ENCODE results near the gene TGFB3.

TGFB3 gene

DNA sequence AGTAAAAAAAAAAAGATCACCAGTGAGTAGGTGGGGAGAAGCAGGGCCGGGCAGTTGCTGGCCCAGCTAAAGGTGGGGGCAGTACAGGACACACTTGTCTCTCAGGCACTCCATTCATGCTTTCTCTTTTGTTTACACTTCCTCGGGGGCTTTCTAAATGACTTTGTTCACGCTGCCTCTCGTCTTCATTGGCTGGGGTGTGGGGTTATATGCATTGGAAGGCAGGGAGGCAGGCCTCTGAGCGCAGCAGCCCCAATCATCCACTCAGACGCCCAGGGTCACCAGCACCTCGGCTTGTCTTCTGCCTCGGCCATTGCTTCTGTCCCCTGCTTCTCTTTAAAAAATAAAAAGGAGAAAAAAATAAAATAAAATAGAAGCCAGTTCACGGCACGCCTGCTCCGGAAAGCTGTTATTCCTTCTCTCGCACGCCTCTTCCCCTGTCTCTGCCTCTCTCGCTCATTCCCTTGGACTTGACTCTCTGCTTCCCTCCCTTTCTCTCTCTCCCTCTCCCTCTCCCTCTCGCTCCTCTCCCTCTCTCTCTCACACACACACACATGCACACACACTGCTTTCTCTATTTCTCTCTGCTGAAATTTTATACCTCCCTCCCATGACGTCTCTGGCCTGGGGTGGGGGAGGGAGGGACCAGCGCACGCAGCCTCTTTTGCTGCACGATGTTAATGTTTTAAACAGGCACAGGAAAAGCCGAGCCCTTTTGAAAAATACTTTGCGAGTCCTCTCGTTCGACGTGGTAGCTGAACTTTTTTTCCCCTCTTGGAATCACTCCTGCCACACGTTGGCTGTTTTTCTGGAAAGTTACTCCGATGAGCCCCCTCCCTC, at the start of gene TGFB3:
Gene TGFB3 (minus strand): TSS at position 570 of the 840 bp plus-strand sequence. CDS start 1,102 bp downstream, outside the sequence.
- TF ChIP-seq POLR2AphosphoS5 (IDR thresholded peaks at IDR 0.05; ENCODE audit: borderline replicate concordance, low read depth, low read length) (peak; percentile 89), EZH2 (IDR thresholded peaks at IDR 0.05) (no peak)
- Histone ChIP-seq H3K9me3 (ENCODE audit: low read depth, low read length) (no peaks in the 10 kb centered on the region), H3K27ac (peak within 1 kb of the TSS; percentile 94), H3K9ac (ENCODE audit: insufficient read length) (peak within 1 kb of the TSS; percentile 93), H3K36me3 (ENCODE audit: insufficient read depth, low read length) (no peaks in the 10 kb centered on the region), H3K4me3 (peak within 1 kb of the TSS; percentile 94)
- peak; percentile 75 for DNase-seq (ENCODE audit: low read depth, low spot score)

DNA sequence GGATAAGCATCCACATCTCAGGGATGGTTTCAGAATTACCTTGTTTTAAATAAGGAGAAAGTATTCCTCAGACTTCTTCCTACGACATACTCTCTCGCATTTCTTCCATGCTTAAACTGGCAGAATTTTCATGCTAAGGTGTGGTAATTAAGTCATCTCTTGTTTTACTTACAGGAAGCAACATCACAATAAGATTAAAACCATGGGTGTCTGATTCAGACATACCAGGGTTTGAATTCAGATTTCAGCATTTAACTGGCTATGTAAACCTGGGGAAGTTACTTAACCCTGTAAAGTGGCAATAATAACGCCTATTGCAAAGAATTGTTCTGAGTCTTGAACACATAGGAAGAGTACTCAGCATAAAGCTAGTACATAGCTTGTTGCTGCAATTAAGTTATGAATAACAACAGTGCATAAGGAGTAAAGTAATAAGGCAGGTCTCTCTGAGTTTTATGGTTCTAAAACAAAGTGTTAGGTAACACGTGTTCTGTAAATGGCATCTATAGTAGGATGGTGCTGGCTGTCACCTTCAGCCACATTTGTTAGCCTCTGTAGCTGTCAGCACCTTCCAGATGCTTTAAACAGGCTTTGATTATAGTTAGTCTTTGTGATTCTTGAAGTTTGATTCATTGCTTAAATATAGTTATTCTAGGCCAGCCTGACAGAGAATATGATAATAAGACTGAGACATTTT, 42.6 kb upstream of the TGFB3 start:
- peaks cover 35% of the 10 kb centered on the region; the same call in 1 of the 2 replicates for H3K36me3 ChIP-seq (ENCODE audit: insufficient read depth, low read length)
- no peak overlapping the region for H3K9ac ChIP-seq (ENCODE audit: insufficient read length)
- H3K9me3 ChIP-seq (ENCODE audit: low read depth, low read length) = 0 out of 2 replicates have a peak, but pooled peaks cover under 1% of the 10 kb centered on the region
- H3K27ac ChIP-seq = no peak overlapping the region
- no peak for TF ChIP-seq POLR2AphosphoS5 (IDR thresholded peaks at IDR 0.05; ENCODE audit: borderline replicate concordance, low read depth, low read length)
- no peak for TF ChIP-seq EZH2 (IDR thresholded peaks at IDR 0.05)
- TF ChIP-seq FOXP2 (optimal IDR thresholded peaks at IDR 0.05; ENCODE audit: control extremely low read depth, extremely low read length, insufficient read depth) = no peak
- DNase-seq (ENCODE audit: low read depth, low spot score) = no peak
- H3K4me3 ChIP-seq = no peak overlapping the region

DNA sequence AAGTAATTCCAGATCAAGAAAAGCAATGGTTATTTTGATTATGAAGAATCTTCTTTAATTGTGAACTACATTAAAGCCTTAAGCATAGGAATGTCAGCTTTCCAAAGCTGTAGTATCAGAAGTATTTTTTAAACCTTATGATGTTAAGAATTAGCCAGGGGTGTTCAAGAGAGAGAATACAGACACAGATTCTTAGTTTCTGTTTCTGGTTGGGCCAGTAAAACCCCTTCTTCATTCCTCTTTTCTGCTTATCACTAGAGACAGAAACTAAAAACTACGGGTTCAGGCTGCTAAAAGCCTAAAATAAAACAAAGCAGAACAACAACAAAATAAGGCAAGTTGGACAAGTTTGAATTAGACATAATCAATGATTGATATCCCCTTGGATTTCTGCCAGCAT, 42.0 kb upstream of the TGFB3 start:
- Histone ChIP-seq H3K4me3 (no peak overlapping the region), H3K9me3 (ENCODE audit: low read depth, low read length) (0 out of 2 replicates have a peak, but pooled peaks cover 3% of the 10 kb centered on the region), H3K9ac (ENCODE audit: insufficient read length) (no peak overlapping the region), H3K36me3 (ENCODE audit: insufficient read depth, low read length) (peaks cover 41% of the 10 kb centered on the region; the same call in 1 of the 2 replicates), H3K27ac (no peak overlapping the region)
- no peak for DNase-seq (ENCODE audit: low read depth, low spot score)
- no peak for TF ChIP-seq EZH2 (IDR thresholded peaks at IDR 0.05)
- TF ChIP-seq FOXP2 (optimal IDR thresholded peaks at IDR 0.05; ENCODE audit: control extremely low read depth, extremely low read length, insufficient read depth) = no peak
- TF ChIP-seq POLR2AphosphoS5 (IDR thresholded peaks at IDR 0.05; ENCODE audit: borderline replicate concordance, low read depth, low read length) = no peak

DNA sequence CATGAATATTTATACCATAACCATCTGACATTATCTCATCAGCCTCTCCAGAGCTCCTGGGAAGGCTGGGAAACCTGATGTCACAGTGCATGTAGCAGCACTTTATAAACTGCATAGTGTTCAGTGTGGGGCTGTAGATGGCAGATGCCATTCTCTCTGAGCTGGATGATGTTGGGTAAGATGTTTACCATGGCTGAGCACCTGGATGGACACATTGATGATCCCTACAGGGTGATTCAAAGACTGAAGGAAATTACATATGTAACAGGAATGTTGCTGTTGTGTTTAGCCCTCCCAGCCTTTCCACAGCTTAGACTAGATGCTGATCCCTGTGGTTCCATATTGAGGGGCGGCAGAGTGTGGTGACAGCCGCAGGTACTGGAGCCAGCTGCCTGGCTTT, 41.2 kb upstream of the TGFB3 start:
- TF ChIP-seq FOXP2 (optimal IDR thresholded peaks at IDR 0.05; ENCODE audit: control extremely low read depth, extremely low read length, insufficient read depth) = no peak
- no peak overlapping the region for H3K27ac ChIP-seq
- DNase-seq (ENCODE audit: low read depth, low spot score) = no peak
- H3K9ac ChIP-seq (ENCODE audit: insufficient read length) = no peak overlapping the region
- peaks cover 49% of the 10 kb centered on the region; the same call in 1 of the 2 replicates for H3K36me3 ChIP-seq (ENCODE audit: insufficient read depth, low read length)
- no peak overlapping the region for H3K4me3 ChIP-seq
- H3K9me3 ChIP-seq (ENCODE audit: low read depth, low read length) = 0 out of 2 replicates have a peak, but pooled peaks cover 3% of the 10 kb centered on the region

DNA sequence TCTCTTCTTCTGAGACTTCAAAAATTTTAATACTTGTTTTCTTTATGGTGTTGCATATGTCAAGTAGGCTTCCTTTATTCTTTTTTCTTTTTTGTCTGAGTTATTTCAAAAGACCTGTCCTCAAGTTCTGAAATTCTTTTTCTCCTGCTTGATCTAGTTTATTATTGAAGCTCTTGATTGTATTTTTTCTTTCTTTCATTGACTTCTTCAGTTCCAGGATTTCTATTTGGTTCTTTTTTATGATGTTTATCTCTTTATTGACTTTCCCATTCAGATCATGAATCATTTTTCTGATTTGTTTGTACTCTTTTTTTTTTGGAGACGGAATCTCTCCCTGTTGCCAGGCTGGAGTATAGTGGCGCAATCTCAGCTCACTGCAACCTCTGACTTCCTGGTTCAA, 37.9 kb upstream of the TGFB3 start:
- TF ChIP-seq POLR2AphosphoS5 (IDR thresholded peaks at IDR 0.05; ENCODE audit: borderline replicate concordance, low read depth, low read length) = no peak
- no peak for TF ChIP-seq FOXP2 (optimal IDR thresholded peaks at IDR 0.05; ENCODE audit: control extremely low read depth, extremely low read length, insufficient read depth)
- TF ChIP-seq EZH2 (IDR thresholded peaks at IDR 0.05) = no peak
- Histone ChIP-seq H3K36me3 (ENCODE audit: insufficient read depth, low read length) (peaks cover 52% of the 10 kb centered on the region; the same call in 1 of the 2 replicates), H3K9me3 (ENCODE audit: low read depth, low read length) (0 out of 2 replicates have a peak, but pooled peaks cover 3% of the 10 kb centered on the region), H3K9ac (ENCODE audit: insufficient read length) (no peak overlapping the region), H3K4me3 (no peak overlapping the region), H3K27ac (no peak overlapping the region)
- DNase-seq (ENCODE audit: low read depth, low spot score) = no peak

DNA sequence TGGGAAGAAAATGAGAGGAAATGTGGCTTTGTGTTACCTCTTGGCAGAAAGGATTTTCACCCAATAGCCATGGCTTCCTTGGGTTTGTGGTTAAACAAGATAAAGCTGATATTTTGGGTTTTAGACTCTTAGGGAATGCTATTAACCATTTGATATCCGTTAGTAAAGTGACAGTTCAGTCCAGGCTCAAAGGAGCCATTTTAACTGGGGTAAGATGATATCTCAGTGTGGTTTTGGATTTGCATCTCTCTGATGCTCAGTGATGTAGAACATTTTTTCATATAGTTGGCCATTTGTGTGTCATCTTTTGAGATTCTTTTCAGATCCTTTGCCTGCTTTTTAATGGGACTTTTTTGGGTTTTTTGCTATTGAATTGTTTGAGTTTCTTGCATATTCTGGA, 33.9 kb upstream of the TGFB3 start:
- TF ChIP-seq FOXP2 (optimal IDR thresholded peaks at IDR 0.05; ENCODE audit: control extremely low read depth, extremely low read length, insufficient read depth) (no peak), EZH2 (IDR thresholded peaks at IDR 0.05) (no peak), POLR2AphosphoS5 (IDR thresholded peaks at IDR 0.05; ENCODE audit: borderline replicate concordance, low read depth, low read length) (no peak)
- no peak for DNase-seq (ENCODE audit: low read depth, low spot score)
- Histone ChIP-seq H3K36me3 (ENCODE audit: insufficient read depth, low read length) (peaks cover 47% of the 10 kb centered on the region; the same call in 1 of the 2 replicates), H3K9ac (ENCODE audit: insufficient read length) (no peak overlapping the region), H3K4me3 (no peak overlapping the region), H3K27ac (no peak overlapping the region), H3K9me3 (ENCODE audit: low read depth, low read length) (0 out of 2 replicates have a peak, but pooled peaks cover 3% of the 10 kb centered on the region)

DNA sequence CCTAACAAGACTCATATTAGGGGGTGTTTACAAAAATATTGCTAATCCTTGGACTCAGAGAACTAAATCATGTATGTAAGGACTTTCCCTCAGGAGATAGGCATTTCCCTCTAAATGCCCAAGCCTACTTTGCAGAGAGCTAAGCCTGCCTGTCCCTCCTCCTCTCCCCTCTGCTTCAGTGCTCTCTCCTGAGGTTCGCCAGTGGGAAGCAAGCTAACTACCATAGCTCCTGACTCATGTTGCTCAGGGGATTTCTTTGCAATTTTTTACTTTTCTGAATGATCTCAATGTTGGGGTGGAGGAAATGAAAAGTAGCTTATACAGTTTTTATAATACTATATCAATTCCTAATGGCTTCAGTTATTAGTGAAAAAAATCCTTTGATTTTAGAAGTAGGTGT, 33.4 kb upstream of the TGFB3 start:
- Histone ChIP-seq H3K36me3 (ENCODE audit: insufficient read depth, low read length) (peaks cover 43% of the 10 kb centered on the region; the same call in 1 of the 2 replicates), H3K27ac (no peak overlapping the region), H3K9ac (ENCODE audit: insufficient read length) (no peak overlapping the region), H3K4me3 (no peak overlapping the region), H3K9me3 (ENCODE audit: low read depth, low read length) (0 out of 2 replicates have a peak, but pooled peaks cover 3% of the 10 kb centered on the region)
- TF ChIP-seq EZH2 (IDR thresholded peaks at IDR 0.05) (no peak), FOXP2 (optimal IDR thresholded peaks at IDR 0.05; ENCODE audit: control extremely low read depth, extremely low read length, insufficient read depth) (no peak), POLR2AphosphoS5 (IDR thresholded peaks at IDR 0.05; ENCODE audit: borderline replicate concordance, low read depth, low read length) (no peak)
- no peak for DNase-seq (ENCODE audit: low read depth, low spot score)

DNA sequence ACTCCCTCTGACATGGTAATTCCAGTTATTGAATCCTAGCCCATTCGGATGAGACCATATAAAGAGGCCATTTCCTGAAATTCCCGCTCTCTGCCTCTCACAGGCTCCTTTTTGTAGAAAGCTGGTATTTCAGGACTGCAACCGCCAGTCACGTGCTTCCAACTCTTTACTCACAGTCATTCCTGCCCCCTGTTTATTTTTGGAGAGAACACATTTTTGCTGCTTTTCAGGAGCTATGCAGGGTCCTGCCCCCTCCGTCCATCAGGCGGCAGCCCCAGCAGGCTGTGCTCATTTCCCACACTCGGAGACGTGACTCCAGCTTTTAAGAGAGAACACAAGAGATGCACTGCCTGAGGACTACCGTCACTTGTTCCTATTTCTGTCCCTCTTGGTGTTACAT, 30.6 kb upstream of the TGFB3 start:
- H3K4me3 ChIP-seq = no peak overlapping the region

More for the DNA sequence above, 30.6 kb upstream of the TGFB3 start:
- Histone ChIP-seq H3K36me3 (ENCODE audit: insufficient read depth, low read length) (peaks cover 25% of the 10 kb centered on the region; the same call in 1 of the 2 replicates), H3K9ac (ENCODE audit: insufficient read length) (no peak overlapping the region), H3K27ac (no peak overlapping the region), H3K9me3 (ENCODE audit: low read depth, low read length) (no peaks in the 10 kb centered on the region)
- TF ChIP-seq EZH2 (IDR thresholded peaks at IDR 0.05) (no peak), POLR2AphosphoS5 (IDR thresholded peaks at IDR 0.05; ENCODE audit: borderline replicate concordance, low read depth, low read length) (no peak), FOXP2 (optimal IDR thresholded peaks at IDR 0.05; ENCODE audit: control extremely low read depth, extremely low read length, insufficient read depth) (no peak)
- no peak for DNase-seq (ENCODE audit: low read depth, low spot score)
